ENCODE results near the gene AMBRA1. TPM values are rescaled to one million over a fixed set of nuclear protein-coding genes. Genes with fewer than 3 reads are reported as not detected.

The AMBRA1 gene
- total RNA-seq, 4 donors from 2014 or later: 20.2 to 31.3 (median 25.9) TPM

DNA sequence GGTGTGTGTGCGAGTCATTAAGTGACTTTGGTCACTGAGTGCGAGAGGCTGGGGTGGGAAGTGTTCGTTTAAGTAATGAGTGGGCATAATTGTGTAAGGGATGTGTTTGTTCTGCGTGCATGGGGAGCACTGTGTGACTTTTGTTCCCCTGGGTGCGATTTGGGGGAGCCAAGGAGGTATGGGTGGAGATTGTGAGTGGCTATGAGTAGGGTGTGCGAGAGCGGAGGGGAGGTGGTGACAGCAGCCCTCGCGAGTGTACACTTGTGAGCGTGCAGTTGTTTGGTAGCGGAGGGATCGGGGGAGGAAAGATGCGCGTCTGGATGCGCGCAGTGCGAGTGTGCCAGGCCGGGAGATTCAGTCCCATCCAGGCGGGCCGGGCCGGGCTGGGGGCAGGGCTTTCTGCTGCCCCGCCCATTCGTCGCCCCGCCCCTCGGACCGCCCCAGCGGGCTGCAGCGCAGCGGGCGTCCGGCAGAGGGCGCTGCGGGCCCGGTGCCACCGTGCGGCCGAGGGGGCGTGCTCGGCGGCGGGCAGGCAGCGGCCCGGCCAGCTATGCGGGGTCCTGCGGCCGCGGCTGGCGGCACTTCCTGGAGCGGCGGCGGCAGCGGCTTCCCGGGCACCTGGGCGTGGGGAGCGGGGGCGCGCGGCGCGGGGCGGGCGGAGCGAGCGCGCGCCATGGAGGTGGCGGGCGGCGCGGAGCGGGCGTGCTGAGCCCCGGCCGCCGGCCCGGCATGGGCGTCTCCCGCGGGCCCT is 246.8 kb downstream of the AMBRA1 start, which contains the start of gene DGKZ:
DGKZ (plus strand) TSS at position 578 of the 751 bp plus-strand sequence. CDS start 197 bp downstream, outside the sequence.
- no peaks in the 10 kb centered on the region for H3K36me3 ChIP-seq
- intact Hi-C loops (cut with DNase I): no loop called here
- peak in 1 of 4 donors; percentile 60 for TF ChIP-seq POLR2A (IDR thresholded peaks at IDR 0.05)
- TF ChIP-seq, protein P1, sequence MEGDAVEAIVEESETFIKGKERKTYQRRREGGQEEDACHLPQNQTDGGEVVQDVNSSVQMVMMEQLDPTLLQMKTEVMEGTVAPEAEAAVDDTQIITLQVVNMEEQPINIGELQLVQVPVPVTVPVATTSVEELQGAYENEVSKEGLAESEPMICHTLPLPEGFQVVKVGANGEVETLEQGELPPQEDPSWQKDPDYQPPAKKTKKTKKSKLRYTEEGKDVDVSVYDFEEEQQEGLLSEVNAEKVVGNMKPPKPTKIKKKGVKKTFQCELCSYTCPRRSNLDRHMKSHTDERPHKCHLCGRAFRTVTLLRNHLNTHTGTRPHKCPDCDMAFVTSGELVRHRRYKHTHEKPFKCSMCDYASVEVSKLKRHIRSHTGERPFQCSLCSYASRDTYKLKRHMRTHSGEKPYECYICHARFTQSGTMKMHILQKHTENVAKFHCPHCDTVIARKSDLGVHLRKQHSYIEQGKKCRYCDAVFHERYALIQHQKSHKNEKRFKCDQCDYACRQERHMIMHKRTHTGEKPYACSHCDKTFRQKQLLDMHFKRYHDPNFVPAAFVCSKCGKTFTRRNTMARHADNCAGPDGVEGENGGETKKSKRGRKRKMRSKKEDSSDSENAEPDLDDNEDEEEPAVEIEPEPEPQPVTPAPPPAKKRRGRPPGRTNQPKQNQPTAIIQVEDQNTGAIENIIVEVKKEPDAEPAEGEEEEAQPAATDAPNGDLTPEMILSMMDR (IDR thresholded peaks at IDR 0.05): peak; percentile 50 to 100 (median 99)
- peak within 1 kb of the TSS; percentile 53 to 94 (median 84) for H3K4me3 ChIP-seq
- 4 to 9% methylated on average over 17 to 26 of the region's 80 CpGs for WGBS, 2 donors
- DNase-seq: no peak
- H3K4me1 ChIP-seq: peaks cover 52 to 86% (median 66%) of the 10 kb centered on the region in 3 donors
- H3K27me3 ChIP-seq: no peaks in the 10 kb centered on the region
- peak within 1 kb of the TSS; percentile 80 to 88 (median 82) for H3K27ac ChIP-seq
- H3K9me3 ChIP-seq: no peaks in the 10 kb centered on the region

Small RNAs within 50 kb of the gene (small RNA-seq; reads per million reads assigned to genes)
- 0 reads per million in 4 donors for gene MIR3160-1
- 0 to 0.15 (median 0) reads per million in 4 donors for gene MIR4688

Other genes with a start within 250 kb of the AMBRA1 start
- 10 to 100 TPM; 38.5 to 53.1 (median 45.7) TPM for gene DGKZ, start 246.6 kb downstream of the AMBRA1 start, total RNA-seq
- 10 to 100 TPM in 3 of 4 donors, 1 to 10 TPM in 1; 5.4 to 62.6 (median 22.5) TPM for gene MDK, start 212.4 kb downstream of the AMBRA1 start, total RNA-seq
- gene CHRM4, start 202.2 kb downstream of the AMBRA1 start, total RNA-seq: not detected
- 1 to 10 TPM; 1.3 to 4.2 (median 2.2) TPM for gene HARBI1, start 23.2 kb upstream of the AMBRA1 start, total RNA-seq
- gene ATG13, start 23.5 kb upstream of the AMBRA1 start, total RNA-seq: 10 to 100 TPM; 40.9 to 79.4 (median 66.4) TPM
- 10 to 100 TPM; 39.2 to 53.6 (median 45.8) TPM for gene ARHGAP1, start 106.6 kb upstream of the AMBRA1 start, total RNA-seq
- 10 to 100 TPM in 3 of 4 donors, 1 to 10 TPM in 1; 5.2 to 15.1 (median 13.5) TPM for gene ZNF408, start 107.0 kb upstream of the AMBRA1 start, total RNA-seq
- gene F2, start 125.2 kb upstream of the AMBRA1 start, total RNA-seq: under 1 TPM in 1 of 4 donors, not detected in 3; 0.19 TPM